GM21360 (cell line): ENCODE results near the gene APOL6.
"Not testable (repeated sequence)": the region's sequence is repeated elsewhere in the genome, so short reads cannot be mapped to it uniquely, and the experiment has no call there.

Source experiments
- ATAC-seq: cut with Tn5 transposase; IDR thresholded peaks from one replicate; pipeline ENCODE4 v1.9.1; 2021; ENCODE audit warnings: mild to moderate bottlenecking, moderate library complexity; ENCODE audit not compliant: unreplicated experiment

Gene APOL6

GRCh38 chr22:35674335-35674734 is 26.1 kb downstream of the APOL6 start:
- no peak for ATAC-seq

GRCh38 chr22:35676065-35676464 is 27.8 kb downstream of the APOL6 start:
- ATAC-seq: not testable (repeated sequence)

GRCh38 chr22:35677460-35678187 is 29.4 kb downstream of the APOL6 start:
- ATAC-seq: no peak

GRCh38 chr22:35678836-35679235 is 30.6 kb downstream of the APOL6 start:
- ATAC-seq: no peak

GRCh38 chr22:35679492-35679891 is 31.2 kb downstream of the APOL6 start:
- not testable (repeated sequence) for ATAC-seq

GRCh38 chr22:35681454-35682052 is 33.3 kb downstream of the APOL6 start:
- ATAC-seq: no peak

- ATAC-seq: no peak
Observed at GRCh38 chr22:35683560-35683959, 35.3 kb downstream of the APOL6 start.

GRCh38 chr22:35684270-35684700 is 36.0 kb downstream of the APOL6 start:
- ATAC-seq: no peak

GRCh38 chr22:35684732-35685131 is 36.5 kb downstream of the APOL6 start:
- ATAC-seq: no peak

GRCh38 chr22:35685731-35686130 is 37.5 kb downstream of the APOL6 start:
- no peak for ATAC-seq

- no peak for ATAC-seq
Observed at GRCh38 chr22:35686298-35686697, 38.1 kb downstream of the APOL6 start.

GRCh38 chr22:35687461-35687860 is 39.2 kb downstream of the APOL6 start:
- no peak for ATAC-seq

- ATAC-seq: no peak
Observed at GRCh38 chr22:35688913-35689675, 40.8 kb downstream of the APOL6 start.

GRCh38 chr22:35690001-35690400 is 41.8 kb downstream of the APOL6 start:
- ATAC-seq: no peak

GRCh38 chr22:35695202-35695601 is 47.0 kb downstream of the APOL6 start:
- ATAC-seq: no peak

GRCh38 chr22:35697142-35697541 is 48.9 kb downstream of the APOL6 start:
- no peak for ATAC-seq

GRCh38 chr22:35699852-35700251 is 51.6 kb downstream of the APOL6 start:
- not testable (repeated sequence) for ATAC-seq

GRCh38 chr22:35703861-35704584 is 55.8 kb downstream of the APOL6 start:
- ATAC-seq: no peak

GRCh38 chr22:35705141-35705540 is 56.9 kb downstream of the APOL6 start:
- no peak for ATAC-seq

- no peak for ATAC-seq
Observed at GRCh38 chr22:35708453-35708852, 60.2 kb downstream of the APOL6 start.

- ATAC-seq: no peak
Observed at GRCh38 chr22:35708917-35709316, 60.7 kb downstream of the APOL6 start.
